Stimulated activated CD4-positive, alpha-beta T cell treated with anti-CD3 and anti-CD28 coated beads, Interleukin-12 subunit alpha, Interleukin-12 subunit beta, amount 100 ng/mL, for 48 hours (primary cell): ENCODE data around the gene ZNF561.
"Not testable (repeated sequence)": the region's sequence is repeated elsewhere in the genome, so short reads cannot be mapped to it uniquely, and the experiment has no call there.

Experiments used
- DNase-seq, 3 donors: peaks; one replicate each; pipeline ENCODE4 v3.0.0-alpha.2; 2020; ENCODE audit warnings: low read depth in 2 of 3, low spot score in 1 of 3

The ZNF561 gene

DNA sequence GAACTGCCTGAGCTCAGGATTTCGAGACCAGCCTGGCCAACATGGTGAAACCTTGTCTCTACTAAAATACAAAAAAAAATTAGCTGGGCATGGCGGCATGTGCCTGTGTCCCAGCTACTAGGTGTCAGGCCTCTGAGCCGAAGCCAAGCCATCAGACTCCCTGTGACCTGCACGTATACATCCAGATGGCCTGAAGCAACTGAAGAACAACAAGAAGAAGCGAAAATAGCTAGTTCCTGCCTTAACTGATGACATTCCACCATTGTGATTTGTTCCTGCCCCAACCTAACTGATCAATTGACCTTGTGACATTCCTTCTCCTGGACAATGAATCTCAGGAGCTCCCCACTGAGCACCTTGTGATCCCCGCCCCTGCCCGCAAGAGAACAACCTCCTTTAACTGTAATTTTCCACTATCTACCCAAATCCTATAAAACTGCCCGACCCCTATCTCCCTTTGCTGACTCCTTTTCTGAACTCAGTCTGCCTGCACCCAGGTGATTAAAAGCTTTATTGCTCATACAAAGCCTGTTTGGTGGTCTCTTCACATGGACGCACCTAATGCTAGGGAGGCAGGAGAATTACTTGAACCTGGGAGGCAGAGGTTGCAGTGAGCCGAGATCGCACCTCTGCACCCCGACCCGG lies 38.8 kb downstream of the ZNF561 start:
- not testable (repeated sequence) for DNase-seq

DNA sequence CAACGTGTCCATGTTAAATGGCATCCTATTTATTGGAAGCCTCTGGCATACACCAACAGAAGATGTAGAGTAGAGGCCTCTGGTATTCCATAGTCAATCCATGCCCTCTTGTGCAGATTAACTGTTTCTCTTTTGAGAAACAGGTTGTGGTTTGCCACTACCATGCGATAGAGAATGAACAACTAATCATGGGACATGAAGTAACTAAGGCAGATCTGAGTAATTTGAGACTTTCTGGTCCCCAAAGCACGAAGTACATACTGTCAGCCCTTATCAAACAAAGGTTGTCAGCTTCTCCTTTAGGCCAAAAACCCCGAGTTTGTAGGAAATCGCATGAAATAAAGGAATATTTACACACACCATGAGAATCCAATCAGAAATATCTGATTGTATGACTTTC lies 40.3 kb downstream of the ZNF561 start:
- no peak for DNase-seq

- DNase-seq = no peak
These were observed 50.8 kb downstream of the ZNF561 start for GRCh38 chr19:9570255-9570654.

DNA sequence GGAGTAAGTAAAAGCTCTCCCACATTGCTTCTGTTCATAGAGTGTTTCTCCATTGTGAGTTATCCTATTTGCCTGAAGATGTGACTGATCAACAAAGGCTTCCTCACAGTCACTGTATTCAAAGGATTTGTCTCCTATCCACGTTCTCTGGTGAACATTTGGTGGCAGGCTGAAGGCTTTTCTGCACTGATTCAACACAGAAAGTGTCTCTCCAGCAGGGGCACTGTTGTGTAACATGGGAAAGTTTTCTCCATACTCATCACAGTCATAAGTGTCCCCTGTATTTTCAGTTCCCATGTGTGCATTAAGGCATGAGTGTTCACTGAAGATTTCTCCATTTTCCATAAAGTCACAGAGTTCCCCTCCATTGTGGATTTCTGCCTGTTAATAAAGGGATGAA lies 54.3 kb downstream of the ZNF561 start:
- no peak for DNase-seq

DNA sequence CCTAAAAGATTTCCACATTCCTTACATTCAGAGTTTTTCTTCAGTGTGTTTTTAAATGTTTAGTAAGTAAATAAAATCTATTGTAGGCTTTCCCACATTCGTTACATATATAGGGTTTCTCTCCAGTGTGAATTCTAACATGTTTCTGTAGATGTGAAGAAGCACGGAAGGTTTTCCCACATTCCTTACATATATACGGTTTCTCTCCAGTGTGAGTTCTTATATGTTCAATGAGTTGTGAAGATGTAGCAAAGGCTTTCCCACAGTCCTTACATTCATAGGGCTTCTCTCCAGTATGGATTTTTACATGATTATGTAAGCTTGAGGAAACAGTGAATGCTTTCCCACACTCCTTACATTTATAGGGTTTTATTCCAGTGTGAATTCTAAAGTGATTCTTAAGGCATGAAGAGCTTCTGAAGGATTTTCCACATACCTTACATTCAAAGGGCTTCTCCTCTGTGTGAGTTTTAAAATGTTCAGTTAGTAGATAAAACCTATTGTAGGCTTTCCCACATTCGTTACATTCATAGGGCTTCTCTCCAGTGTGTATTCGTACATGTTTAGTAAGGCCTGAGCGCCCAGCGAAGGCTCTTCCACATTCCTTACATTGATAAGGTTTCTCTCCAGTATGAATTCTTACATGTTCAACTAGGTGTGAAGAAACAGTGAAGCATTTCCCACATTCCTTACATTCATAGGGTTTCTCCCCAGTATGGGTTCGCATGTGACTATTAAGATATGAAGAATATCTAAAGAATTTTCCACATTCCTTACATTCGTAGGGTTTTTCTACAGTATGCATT lies 54.9 kb downstream of the ZNF561 start:
- no peak for DNase-seq
